COLO829 (cell line): Measurements from ENCODE around the gene DLGAP4.

Experiments
- DNase-seq: peaks from one replicate; pipeline ENCODE4 v3.0.0; 2012; ENCODE audit warnings: low spot score

DLGAP4 gene

DNA sequence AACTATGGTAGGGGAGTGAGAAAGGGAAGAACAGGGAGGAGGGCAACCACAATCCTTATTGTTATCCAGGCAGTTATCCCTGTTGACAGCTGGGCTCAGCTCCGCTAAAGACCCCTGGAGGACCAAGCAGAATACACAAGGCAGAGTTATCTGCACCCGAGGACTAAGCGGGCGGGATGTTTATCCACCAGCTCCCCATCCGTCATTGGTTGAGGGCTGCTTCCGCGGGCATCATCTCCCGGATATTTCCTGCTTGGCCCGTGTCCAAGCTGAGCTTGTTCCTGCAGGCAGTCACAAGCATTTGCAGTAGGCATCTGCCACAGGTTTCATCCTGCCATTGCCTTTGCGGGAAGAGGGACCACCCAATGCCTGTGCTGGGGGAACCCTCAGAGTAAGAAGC lies 102.1 kb downstream of the DLGAP4 start:
- DNase-seq: no peak

DNA sequence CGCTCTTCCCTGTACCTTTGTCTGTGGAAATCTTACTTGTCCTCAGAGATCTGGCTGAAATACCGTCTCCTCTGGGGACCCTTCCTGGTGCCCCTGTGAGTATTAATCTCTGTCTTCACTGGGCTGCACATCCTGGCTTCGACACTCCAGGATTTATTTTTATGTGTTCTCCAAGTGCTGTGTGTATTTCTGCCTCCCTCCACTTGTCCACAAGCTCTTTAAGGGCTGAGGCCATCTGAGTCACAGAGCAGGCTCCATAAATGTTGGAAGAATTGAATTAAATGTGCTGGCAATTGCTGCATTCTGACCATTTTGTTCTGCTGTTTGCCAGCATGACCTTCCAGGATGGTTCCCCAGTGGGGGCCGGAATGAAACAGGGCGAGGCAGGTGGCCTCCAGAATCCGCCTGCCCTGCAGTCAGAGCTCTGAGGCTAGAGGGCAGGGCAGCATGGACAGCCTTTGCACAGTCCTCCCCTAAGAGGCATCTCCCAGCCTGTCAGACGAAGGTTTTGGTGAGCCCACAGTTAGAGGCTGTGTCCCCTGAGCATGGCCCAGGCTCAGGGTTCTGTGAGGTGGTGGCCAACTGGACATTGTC lies 105.8 kb downstream of the DLGAP4 start:
- DNase-seq: no peak

DNA sequence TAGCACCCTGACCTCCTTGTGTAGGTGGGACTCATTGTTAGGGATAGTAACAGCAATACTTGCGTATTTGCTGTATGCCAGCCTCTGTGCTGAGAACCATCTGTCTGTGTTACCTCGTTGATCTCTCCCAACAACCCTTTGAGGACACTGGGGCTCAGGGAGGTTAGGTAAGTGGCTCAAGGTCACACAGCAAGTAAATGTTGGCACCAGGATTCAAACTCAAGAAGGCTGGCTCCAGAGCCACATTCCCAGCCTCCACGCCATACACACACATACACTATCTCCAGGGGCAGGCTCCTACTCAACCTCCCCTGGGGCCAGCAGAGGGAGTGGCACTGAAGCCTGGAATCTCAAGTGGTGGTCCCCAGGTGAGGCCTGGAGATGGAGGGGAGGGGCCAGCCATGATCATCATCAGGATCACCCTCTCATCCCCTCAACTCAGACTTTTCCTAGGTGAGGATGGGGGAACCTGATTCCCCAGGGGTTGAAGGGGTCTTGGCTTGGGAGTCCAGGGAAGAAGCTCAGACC lies 109.4 kb downstream of the DLGAP4 start:
- no peak for DNase-seq

DNA sequence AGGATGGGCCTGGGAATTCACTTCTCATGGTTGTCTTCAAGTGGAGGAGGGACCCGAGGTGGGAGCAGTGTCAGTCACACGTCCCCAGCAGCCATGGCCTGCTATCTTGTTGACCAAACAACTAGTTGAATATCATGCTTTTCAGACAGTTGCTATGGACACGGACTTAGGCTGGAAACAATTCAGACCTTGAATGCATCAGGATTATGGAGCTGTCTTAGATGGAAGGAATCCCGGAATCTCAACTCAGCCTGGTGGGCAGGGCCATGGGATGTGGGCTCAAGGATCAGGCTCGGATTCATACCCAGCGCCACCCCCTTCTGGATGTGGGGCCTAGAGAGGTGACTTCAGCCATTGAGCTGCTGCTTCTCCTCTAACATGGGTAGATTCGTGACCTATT lies 112.6 kb downstream of the DLGAP4 start:
- no peak for DNase-seq

DNA sequence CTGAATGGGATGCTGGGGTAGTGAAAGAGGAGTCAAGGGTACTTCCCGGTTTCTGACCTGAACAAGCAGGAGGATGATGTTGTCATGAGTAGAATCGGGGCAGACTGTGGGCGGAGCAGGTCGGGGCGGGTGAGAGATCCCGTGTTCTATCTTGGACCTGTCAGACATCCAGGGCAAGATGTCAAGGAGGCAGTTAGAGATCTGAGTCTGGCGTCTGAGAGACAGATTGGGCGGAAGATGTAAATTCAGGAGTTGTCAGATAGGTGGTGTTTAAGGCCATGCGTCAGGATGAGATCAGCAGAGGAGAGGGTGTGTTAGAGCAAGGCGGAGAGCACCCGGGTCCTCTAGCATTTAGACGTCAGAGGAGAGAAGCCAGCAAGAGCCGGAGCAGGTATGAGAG lies 115.5 kb downstream of the DLGAP4 start:
- no peak for DNase-seq

DNA sequence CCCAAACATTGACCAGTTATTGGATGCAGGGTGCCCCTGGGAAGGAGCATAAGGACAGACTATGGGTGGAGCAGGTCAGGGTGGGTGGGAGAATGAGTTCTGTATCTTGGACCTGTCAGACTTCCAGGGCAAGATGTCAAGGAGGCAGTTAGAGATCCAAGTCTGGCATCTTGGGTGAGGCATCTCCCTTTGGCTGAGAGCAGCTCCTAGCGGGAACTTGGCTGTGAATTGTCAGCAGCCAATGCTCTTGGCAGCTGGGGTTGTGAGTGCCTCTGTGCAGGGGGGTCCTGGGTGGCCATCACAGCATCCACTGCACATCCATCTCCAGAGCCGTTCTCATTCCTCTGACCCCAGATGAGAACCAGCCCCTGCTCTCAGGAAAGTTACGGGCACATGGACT lies 118.2 kb downstream of the DLGAP4 start:
- no peak for DNase-seq

DNA sequence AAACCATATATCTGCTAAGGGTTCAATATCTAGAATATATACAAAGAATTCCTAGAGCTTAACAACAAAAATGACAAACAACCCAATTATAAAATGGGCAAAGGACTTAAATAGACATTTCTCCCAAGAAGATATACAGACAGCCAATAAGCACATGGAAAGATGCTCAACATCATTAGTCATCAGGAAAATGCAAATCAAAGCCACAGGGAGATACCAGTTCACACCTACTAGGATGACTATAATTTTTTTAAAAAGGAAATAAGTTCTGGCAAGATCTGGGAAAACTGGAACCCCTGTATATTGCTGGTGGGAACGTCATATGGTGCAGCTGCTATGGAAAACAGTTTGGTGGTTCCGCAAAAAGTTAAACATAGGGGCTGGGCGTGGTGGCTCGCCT lies 119.0 kb downstream of the DLGAP4 start:
- no peak for DNase-seq

DNA sequence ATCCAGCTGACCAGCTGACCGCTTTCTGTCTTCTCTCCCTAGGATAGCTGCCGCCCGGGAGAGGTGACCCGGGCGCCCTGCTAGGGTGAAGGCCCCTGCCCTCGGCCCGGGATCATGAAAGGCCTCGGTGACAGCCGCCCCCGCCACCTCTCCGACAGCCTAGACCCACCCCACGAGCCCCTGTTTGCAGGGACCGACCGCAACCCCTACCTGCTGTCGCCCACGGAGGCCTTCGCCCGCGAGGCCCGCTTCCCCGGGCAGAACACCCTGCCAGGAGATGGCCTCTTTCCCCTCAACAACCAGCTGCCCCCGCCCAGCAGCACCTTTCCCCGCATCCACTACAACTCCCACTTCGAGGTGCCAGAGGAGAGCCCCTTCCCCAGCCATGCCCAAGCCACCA lies 125.5 kb downstream of the DLGAP4 start:
- no peak for DNase-seq

DNA sequence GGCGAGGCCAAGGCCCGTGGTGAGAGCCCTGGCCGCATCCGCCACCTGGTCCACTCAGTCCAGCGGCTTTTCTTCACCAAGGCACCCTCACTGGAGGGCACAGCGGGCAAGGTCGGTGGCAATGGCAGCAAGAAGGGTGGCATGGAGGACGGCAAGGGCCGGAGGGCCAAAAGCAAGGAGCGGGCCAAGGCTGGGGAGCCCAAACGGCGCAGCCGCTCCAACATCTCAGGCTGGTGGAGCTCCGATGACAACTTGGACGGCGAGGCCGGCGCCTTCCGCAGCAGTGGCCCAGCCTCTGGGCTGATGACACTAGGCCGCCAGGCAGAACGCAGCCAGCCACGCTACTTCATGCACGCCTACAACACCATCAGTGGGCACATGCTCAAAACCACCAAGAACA lies 126.0 kb downstream of the DLGAP4 start:
- DNase-seq: no peak

DNA sequence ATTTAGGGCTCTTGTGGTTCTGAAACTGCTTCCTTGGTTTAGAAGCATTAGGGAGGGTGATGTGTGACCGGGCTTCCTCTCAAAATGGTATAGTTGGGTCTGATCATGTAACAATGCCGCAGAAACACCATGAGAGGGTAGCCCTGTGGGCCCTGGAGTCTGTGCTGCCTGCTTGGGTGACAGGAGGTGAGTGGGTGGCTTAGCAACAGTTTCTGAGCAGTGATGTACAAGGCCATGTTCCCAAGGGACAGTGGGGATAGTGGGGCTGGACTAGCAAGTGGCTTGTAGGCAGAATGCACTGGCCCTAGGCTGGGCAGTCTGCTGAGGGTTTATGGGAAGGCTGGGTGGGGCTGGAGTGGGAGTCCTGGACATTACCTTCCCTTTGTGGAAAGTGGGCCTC lies 128.2 kb downstream of the DLGAP4 start:
- no peak for DNase-seq

DNA sequence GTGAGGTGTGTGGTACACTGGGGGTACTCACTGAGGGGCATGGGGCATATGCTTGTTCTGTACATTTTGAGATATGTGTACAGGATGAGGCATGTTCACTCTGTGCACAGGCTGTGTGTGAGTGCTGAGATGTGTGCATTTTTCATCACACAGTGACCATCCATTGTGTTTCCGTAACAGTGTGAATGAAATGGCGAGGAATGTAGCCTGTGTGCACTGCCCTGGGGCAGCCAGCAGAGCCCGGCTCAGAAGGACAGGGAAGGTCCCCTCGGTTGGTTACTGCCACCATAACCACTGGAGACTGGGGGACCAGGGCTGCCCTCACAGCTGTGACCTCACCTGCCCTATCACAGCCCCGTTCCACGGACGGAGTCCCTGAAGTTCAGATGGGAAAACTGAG lies 129.0 kb downstream of the DLGAP4 start:
- DNase-seq: no peak

DNA sequence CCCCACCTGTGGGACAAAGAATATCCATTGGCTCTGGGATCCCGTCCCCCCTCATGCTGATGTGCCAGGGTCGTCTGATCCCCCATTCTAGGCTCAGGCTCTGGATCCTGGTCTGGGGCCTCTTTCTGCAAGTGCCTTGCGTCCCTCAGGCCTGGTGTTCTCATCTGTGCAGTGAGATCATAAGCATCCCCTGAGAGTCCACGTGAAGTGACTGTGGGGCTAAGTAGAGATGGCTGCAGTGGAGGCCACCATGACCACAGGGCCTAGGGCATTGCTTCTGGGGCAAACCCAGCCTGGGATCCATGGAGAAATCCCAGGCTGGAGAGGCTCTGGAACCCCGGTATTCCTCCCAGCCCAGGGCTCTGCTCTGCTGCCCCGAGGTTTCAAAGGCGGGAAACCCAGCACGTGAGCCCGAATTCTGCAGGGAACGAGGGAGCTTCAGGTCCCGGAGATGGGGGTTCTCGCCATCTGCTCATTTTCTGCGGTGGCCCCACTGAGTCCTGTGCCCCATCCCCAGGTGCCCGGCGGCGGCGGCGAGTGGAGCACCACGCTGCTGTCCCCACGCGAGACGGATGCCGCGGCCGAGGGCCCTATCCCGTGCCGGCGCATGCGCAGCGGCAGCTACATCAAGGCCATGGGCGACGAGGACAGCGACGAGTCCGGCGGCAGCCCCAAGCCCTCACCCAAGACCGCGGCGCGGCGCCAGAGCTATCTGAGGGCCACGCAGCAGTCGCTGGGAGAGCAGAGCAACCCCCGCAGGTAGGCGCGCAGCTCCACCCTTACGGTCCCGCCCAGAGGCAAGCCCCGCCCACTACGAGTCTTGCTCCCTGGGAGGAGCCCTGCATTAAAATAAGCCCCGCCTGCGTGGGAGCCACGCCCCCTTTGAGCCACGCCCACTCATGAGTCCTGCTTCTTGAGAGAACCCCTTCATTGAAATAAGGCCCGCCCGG lies 129.7 kb downstream of the DLGAP4 start:
- peak; percentile 96 for DNase-seq

DNA sequence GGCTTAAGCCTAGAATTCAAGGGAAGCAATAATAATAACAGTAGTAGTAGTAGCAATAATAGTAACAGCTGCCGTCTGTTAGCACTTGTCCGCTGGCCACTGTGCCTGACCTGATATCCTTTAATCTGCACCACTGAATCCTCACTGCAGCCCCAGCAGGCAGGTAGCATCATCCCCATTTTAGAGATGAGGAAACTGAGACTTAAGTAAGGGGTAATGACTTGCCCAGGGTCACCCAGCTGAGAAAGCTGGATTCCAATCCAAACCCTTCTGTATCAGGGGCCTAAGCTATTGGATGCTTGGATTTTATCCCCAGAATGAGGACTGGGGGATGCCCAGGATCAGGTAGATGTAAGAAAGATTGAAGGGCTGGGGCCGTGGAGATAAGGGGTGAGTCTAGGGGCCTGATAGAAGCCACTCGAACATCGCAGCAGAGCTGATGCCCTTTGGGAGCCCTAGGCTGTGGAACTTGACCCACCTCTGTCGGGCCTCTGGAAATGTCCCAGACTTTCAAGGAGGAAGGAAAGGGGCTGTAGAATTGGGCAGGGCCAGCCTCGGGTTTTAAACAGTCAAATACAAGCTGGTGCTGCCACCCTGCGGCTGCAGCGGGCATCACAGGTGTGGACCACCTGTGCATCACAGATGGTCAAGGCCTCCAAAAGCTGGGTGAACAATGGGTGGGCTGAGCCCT lies 133.0 kb downstream of the DLGAP4 start:
- DNase-seq: peak; percentile 73

DNA sequence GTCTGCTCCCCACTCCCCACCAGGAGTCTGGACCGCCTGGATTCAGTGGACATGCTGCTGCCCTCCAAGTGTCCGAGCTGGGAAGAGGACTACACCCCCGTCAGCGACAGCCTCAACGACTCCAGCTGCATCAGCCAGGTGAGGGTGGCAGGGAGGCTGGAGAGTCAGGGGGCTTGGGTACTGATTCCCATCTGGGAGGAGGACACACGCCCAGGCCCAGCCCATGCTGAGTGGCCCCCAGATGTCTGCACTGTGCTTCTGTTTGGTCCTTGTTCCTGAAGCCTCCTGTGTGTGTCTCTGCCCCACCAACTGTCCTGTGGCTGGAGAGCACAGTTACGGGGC lies 133.6 kb downstream of the DLGAP4 start:
- no peak for DNase-seq

DNA sequence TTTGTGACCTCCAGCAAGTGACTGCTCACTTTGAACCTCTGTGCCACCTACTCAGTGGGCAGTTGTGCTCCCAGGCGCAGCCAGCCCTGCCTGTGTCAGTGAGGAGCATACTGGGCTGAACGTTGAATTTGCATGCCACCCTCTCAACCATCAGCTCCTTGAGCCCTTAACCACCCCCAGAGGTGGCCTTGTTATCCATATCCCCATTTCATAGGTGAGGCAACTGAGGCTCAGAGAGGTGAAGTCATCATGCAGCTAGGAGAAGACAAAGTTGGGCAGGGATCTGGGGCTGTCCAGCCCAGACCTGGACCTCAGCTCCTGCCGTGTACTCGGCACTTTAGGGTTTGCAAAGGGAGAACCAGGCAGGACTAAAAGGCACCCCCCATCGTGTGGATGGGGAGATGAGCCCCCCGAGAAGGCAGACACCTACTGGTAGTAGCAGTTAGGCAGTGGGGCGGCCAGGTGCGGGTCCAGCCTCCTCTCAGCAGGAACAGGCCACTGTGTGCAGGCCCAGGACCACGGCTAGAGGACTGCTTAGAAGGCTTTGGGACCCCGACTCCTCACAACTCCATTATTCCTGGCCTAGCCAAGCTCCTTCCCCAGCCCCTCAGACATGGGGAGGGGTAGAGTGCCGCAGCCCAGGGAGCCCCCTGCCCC lies 134.4 kb downstream of the DLGAP4 start:
- no peak for DNase-seq

DNA sequence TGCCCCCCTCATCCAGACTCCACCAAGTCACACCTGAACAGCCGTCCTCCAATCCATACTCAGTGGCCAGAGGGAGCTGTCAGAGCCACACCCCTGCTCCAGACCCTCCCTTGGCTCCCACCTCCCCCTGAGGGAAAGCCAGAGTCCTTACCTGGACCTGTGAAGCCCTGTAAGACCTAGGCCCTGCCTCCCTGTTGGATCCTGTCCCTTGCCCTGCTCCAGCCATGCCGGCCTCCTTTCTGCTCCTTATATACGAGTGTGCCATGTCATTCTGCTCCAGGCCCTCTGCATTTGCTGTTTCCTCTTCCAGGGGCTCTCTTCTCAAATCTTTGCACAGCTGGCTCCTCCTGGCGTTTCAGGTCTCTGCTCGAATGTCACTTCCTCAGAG lies 134.9 kb downstream of the DLGAP4 start:
- DNase-seq: no peak

DNA sequence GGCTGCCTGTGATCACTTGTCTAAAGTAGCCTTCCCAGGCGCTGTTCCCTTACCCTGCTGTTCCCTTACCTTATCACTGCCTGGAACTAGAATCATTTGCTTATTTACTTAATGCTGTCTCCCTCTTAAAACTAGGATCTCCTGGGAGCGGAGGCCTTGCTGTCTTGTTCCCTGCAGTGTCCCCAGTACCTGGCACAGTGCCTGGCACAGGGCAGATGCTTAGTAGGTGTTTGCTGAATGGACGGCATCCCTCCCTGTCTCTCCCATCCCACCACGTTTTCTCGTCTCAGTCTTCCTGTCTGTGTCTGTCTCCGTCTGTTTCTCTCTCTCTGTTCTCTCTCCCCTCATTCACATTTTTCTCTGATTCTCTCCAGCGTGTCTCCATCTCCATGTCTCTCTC lies 135.3 kb downstream of the DLGAP4 start:
- DNase-seq: no peak

DNA sequence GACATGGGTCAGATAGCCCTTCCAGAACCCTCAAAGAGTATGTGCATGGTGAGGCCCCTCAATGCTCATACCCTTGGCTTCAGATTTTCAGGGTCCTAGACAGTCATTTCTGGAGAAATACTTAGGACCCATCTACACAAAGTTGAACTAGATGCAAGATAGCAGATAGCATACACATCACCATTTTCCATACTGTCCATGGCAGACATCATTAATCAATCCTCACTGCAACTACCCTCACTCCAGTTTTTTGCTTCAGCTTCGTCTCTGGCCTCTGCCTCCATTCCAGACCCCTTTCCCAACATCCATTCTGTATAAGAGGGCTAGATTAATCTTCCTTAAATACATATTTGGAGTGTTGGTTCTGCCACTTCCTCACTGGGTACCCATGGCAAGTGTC lies 139.7 kb downstream of the DLGAP4 start:
- DNase-seq: no peak

DNA sequence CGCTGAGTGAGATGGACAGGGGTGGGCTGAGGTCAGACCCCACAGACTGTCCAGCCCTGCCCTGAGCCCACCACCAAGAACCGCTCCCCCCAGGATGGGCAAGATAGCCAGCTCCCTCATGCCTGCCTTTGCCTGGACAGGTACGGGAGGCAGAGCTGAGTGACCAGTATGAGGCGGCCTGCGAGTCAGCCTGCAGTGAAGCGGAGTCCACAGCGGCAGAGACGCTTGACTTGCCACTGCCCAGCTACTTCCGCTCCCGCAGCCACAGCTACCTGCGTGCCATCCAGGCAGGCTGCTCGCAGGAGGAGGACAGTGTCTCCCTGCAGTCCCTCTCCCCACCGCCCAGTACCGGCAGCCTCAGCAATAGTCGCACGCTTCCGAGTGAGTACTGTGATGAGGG lies 140.4 kb downstream of the DLGAP4 start:
- no peak for DNase-seq

DNA sequence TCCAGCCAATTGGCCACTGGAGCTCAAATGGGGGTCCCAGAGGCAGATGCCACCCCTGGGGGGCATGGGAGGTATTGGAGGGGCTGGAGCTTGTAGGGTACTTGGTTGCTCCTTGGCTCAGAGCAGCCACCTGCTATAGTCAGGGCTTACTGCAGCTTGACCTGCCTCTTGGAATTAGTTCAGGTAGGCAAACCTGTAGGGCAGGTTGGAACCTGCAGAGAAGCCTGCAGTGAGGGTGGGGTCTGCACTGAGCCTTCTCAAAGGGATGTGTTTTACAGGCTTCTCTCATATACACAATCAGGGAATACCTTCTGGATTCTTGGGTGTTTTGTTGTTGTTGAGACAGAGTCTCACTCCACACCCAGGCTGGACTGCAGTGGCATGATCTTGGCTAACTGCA lies 141.0 kb downstream of the DLGAP4 start:
- no peak for DNase-seq

DNA sequence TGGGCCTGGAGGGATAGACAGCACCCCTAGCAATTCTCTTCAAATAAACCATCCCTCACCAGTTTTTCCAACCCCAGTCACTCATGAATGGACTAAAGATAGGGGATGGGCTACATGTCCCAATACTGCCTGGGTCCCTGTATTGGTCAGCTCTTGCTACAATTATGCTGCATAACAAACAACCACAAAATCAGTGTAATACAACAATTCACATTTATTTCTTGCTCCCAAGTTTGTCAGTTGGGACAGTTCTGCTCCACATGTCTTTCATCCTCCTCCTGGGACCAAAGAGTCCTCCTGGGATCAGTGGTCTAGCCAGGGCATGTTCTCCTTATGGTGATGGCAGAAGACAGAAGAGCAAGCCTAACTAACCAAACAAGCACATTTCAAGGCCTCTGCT lies 143.5 kb downstream of the DLGAP4 start:
- no peak for DNase-seq

DNA sequence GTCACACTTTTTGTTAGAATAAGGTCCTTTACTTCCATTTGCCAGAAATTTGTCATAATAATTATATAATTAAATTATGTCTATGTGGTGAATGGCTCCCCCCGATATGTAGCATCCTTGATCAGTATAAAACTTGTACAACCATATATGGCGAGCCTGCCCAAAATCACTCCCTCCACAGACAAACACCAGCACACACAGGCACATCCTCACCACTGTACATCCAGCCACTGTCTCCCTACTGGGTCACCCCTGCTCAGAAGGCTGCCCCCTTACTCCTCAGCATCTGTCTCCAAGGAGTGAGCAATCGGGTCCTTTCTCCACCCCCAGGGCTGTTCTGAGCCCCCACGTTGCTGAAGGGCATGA lies 148.2 kb downstream of the DLGAP4 start:
- no peak for DNase-seq
